Neuronal stem cell (in vitro differentiated cells): ENCODE results near the gene SERPINA4.
A peak's percentile ranks its signal among the peaks of the same experiment; 100 is the strongest.
"Not testable (repeated sequence)": the region's sequence is repeated elsewhere in the genome, so short reads cannot be mapped to it uniquely, and the experiment has no call there.

Experiments
- DNase-seq: peaks from one replicate; pipeline ENCODE4 v3.0.0-alpha.2; 2013; ENCODE audit warnings: low spot score
- H2AFZ ChIP-seq: one replicate; pipeline ENCODE4 v1.6.1; 2013; ENCODE audit warnings: mild to moderate bottlenecking, low read length, inconsistent platforms
- H2AK5ac ChIP-seq: 2 replicates; pipeline ENCODE4 v1.6.1; 2013; ENCODE audit warnings: low read depth, mild to moderate bottlenecking, inconsistent platforms, low read length, moderate library complexity, mixed read lengths
- H2BK120ac ChIP-seq: 2 replicates; pipeline ENCODE4 v1.6.1; 2013; ENCODE audit warnings: low read depth, mild to moderate bottlenecking, inconsistent platforms, low read length, moderate library complexity, mixed read lengths
- H2BK12ac ChIP-seq: one replicate; pipeline ENCODE4 v1.6.1; 2013; ENCODE audit warnings: low read length, inconsistent platforms
- H2BK15ac ChIP-seq: 2 replicates; pipeline ENCODE4 v1.6.1; 2013; ENCODE audit warnings: mild to moderate bottlenecking, low read length, inconsistent platforms, mixed read lengths
- H2BK5ac ChIP-seq: one replicate; pipeline ENCODE4 v1.6.1; 2013; ENCODE audit warnings: inconsistent platforms, mild to moderate bottlenecking, low read length, moderate library complexity
- H3K14ac ChIP-seq: one replicate; pipeline ENCODE4 v1.6.1; 2013; ENCODE audit warnings: low read length, inconsistent platforms
- H3K18ac ChIP-seq: 2 replicates; pipeline ENCODE4 v1.6.1; 2013; ENCODE audit warnings: low read length, inconsistent platforms
- H3K23ac ChIP-seq: 2 replicates; pipeline ENCODE4 v1.6.1; 2013; ENCODE audit warnings: low read depth, mild to moderate bottlenecking, mixed read lengths, low read length, inconsistent platforms; ENCODE audit not compliant: poor library complexity
- H3K27ac ChIP-seq: replicated peaks from 3 replicates; pipeline ENCODE4 v1.5.1; 2013; ENCODE audit warnings: low read length, inconsistent platforms
- H3K27me3 ChIP-seq, 3 experiments: 2 replicates each; pipeline ENCODE4 v1.6.1; 2013; ENCODE audit warnings: low read length in 3 of 3, mild to moderate bottlenecking in 2 of 3, inconsistent platforms in 1 of 3, low read depth in 1 of 3, mixed read lengths in 1 of 3, moderate library complexity in 1 of 3; ENCODE audit not compliant: control insufficient read depth in 3 of 3, insufficient read depth in 3 of 3
- H3K36me3 ChIP-seq, 2 donors: replicated peaks in 1 of 2; 2 replicates each; pipeline ENCODE4 v1.6.1; 2013; ENCODE audit warnings: low read length in 2 of 2; ENCODE audit not compliant: control insufficient read depth in 2 of 2, insufficient read depth in 2 of 2
- H3K4ac ChIP-seq: 2 replicates; pipeline ENCODE4 v1.6.1; 2013; ENCODE audit warnings: inconsistent platforms, mild to moderate bottlenecking, low read length, moderate library complexity
- H3K4me1 ChIP-seq, 2 donors: 1 replicate in 1 of 2; 2 replicates in 1 of 2; pipeline ENCODE4 v1.6.1; 2013; ENCODE audit warnings: low read length in 2 of 2, low read depth in 1 of 2; ENCODE audit not compliant: control insufficient read depth in 2 of 2, insufficient read depth in 1 of 2
- H3K4me2 ChIP-seq: one replicate; pipeline ENCODE4 v1.6.1; 2013; ENCODE audit warnings: mild to moderate bottlenecking, low read length, inconsistent platforms; ENCODE audit not compliant: insufficient read depth, poor library complexity, severe bottlenecking
- H3K4me3 ChIP-seq, 2 donors: 2 replicates each; pipeline ENCODE4 v1.5.1; 2013; ENCODE audit warnings: low read length in 2 of 2, mild to moderate bottlenecking in 2 of 2, inconsistent platforms in 1 of 2, moderate library complexity in 1 of 2
- H3K79me1 ChIP-seq: one replicate; pipeline ENCODE4 v1.6.1; 2013; ENCODE audit warnings: low read depth, mild to moderate bottlenecking, inconsistent platforms, low read length, moderate library complexity
- H3K9ac ChIP-seq: one replicate; pipeline ENCODE4 v1.6.1; 2013; ENCODE audit warnings: mild to moderate bottlenecking, low read depth, low read length, inconsistent platforms; ENCODE audit not compliant: poor library complexity
- H3K9me3 ChIP-seq, 2 donors: replicated peaks in 1 of 2; 2 replicates each; pipeline versions ENCODE3 to v1.6.1; 2013; ENCODE audit warnings: low read length in 2 of 2, mild to moderate bottlenecking in 2 of 2, inconsistent platforms in 1 of 2, low read depth in 1 of 2, mixed read lengths in 1 of 2, moderate library complexity in 1 of 2; ENCODE audit not compliant: control insufficient read depth in 2 of 2, insufficient read depth in 1 of 2
- H4K8ac ChIP-seq: one replicate; pipeline ENCODE4 v1.6.1; 2013; ENCODE audit warnings: low read depth, mild to moderate bottlenecking, inconsistent platforms, low read length, moderate library complexity
- H4K91ac ChIP-seq: one replicate; pipeline ENCODE4 v1.6.1; 2013; ENCODE audit warnings: low read length, low read depth, mild to moderate bottlenecking, inconsistent platforms; ENCODE audit not compliant: poor library complexity
- WGBS, 2 donors: extraction: QIAGEN DNeasy Blood & Tissue Kit; methylation state at CpG; one replicate each; pipeline ENCODE4 v1.1.7; 2013; ENCODE audit warnings: missing lambda C conversion rate in 2 of 2, mixed read lengths in 1 of 2; ENCODE audit not compliant: insufficient read length in 2 of 2, insufficient replicate concordance in 1 of 2; ENCODE audit errors: extremely low coverage in 2 of 2; 5-methylcytosine and 5-hydroxymethylcytosine counted together

SERPINA4 gene

GRCh38 chr14:94575730-94576585 is 14.7 kb downstream of the SERPINA4 start:
- H3K4ac ChIP-seq, result no peak overlapping the region
- no peaks in the 10 kb centered on the region for H3K36me3 ChIP-seq
- H3K23ac ChIP-seq, result no peak overlapping the region
- no peak overlapping the region for H3K27ac ChIP-seq
- no CpG with 5 or more reads among the region's 5 CpGs for WGBS, 2 donors
- H2BK5ac ChIP-seq, result no peak overlapping the region
- no peaks in the 10 kb centered on the region for H3K4me1 ChIP-seq
- H3K9ac ChIP-seq, result no peak overlapping the region
- H4K8ac ChIP-seq, result no peak overlapping the region
- H3K4me2 ChIP-seq, result no peak overlapping the region
- no peak overlapping the region for H4K91ac ChIP-seq
- no peak overlapping the region for H2BK15ac ChIP-seq
- no peak overlapping the region for H2AK5ac ChIP-seq
- no peak overlapping the region for H3K18ac ChIP-seq
- H3K14ac ChIP-seq, result no peak overlapping the region
- no peak for DNase-seq
- no peak overlapping the region for H2AFZ ChIP-seq
- peaks cover 0 to 2% of the 10 kb centered on the region in 2 donors for H3K9me3 ChIP-seq
- H3K79me1 ChIP-seq, result no peaks in the 10 kb centered on the region
- H3K27me3 ChIP-seq, result no peaks in the 10 kb centered on the region
- no peak overlapping the region for H2BK12ac ChIP-seq
- H2BK120ac ChIP-seq, result no peak overlapping the region
- no peak overlapping the region for H3K4me3 ChIP-seq

GRCh38 chr14:94577472-94577871 is 16.2 kb downstream of the SERPINA4 start:
- H2BK15ac ChIP-seq, H3K9me3 ChIP-seq, H4K8ac ChIP-seq, H3K27ac ChIP-seq, H3K23ac ChIP-seq, H3K79me1 ChIP-seq, H2AK5ac ChIP-seq, H3K18ac ChIP-seq, H4K91ac ChIP-seq, H3K4me3 ChIP-seq, H2BK12ac ChIP-seq, H2BK5ac ChIP-seq, H3K36me3 ChIP-seq, H3K4me1 ChIP-seq, H3K4ac ChIP-seq, H2AFZ ChIP-seq, H3K14ac ChIP-seq, H3K27me3 ChIP-seq, H3K4me2 ChIP-seq, H2BK120ac ChIP-seq, H3K9ac ChIP-seq, DNase-seq: not testable (repeated sequence)

GRCh38 chr14:94578712-94579111 is 17.5 kb downstream of the SERPINA4 start:
- Histone ChIP-seq H3K9me3 (peaks cover 0 to 2% of the 10 kb centered on the region in 2 donors), H4K8ac (no peak overlapping the region), H3K14ac (no peak overlapping the region), H2BK15ac (no peak overlapping the region), H3K18ac (no peak overlapping the region), H3K27ac (no peak overlapping the region), H4K91ac (no peak overlapping the region), H3K4me3 (no peak overlapping the region), H2BK5ac (no peak overlapping the region), H3K4ac (no peak overlapping the region), H2BK12ac (no peak overlapping the region), H2AK5ac (no peak overlapping the region), H3K9ac (no peak overlapping the region), H2BK120ac (no peak overlapping the region), H3K79me1 (no peaks in the 10 kb centered on the region), H3K23ac (no peak overlapping the region), H3K4me1 (peaks cover 0 to 3% of the 10 kb centered on the region in 2 donors), H3K27me3 (no peaks in the 10 kb centered on the region), H3K4me2 (no peak overlapping the region), H2AFZ (no peak overlapping the region), H3K36me3 (no peaks in the 10 kb centered on the region)
- DNase-seq, result no peak
- no CpG with 5 or more reads among the region's 6 CpGs for WGBS, 2 donors

DNA sequence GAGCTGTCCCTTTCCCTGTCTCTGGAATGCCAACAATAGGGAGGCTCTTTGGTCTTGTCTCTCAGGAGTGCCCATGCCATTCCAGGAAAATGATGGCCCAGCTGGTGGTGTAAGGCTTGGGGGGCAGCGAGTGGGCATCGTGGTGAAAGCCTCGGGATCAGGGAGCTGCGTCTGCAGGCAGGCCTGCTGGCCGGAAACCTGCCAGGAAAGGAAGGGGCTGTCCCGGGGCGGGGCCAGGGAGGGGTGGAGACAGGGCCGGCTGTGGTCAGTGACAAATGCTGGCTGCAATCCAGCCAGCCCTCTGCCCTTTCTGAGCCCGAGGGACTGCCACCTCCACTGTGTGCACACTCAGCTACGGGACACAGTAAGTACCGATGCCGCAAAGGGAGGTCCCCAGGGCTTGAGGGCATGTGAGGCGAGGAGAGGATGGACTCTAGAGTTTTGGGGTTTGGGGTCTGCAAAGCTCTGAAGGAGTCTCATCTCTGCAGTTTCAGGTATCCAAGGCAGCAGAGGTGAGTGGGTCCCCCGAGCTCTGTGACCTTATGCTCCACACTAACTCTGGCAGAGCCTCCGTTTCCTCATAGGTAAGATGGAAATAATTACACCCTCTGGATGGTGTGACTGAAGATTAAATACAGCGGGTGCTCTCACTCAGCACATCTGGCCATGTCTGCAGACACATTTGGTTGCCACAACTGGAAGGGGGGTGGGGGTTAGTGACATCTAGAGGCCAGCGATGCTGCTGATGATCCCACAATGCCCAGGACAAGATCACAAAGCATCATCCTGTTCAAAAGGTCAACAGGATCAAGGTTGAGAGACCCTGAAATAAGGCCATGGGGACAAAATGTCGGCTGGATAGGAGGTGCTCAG is 20.1 kb downstream of the SERPINA4 start, which contains the start of gene SERPINA5:
Gene SERPINA5 (plus strand): TSS at position 300 of the 873 bp plus-strand sequence. CDS start 5,937 bp downstream, outside the sequence.
- Histone ChIP-seq H3K4me2 (no peak within 1 kb of the TSS), H2BK15ac (no peak within 1 kb of the TSS), H3K4me1 (peaks cover 0 to 10% of the 10 kb centered on the region in 2 donors), H3K4me3 (no peak within 1 kb of the TSS), H2BK5ac (no peak within 1 kb of the TSS), H2AK5ac (no peak within 1 kb of the TSS), H2BK12ac (no peak within 1 kb of the TSS), H3K9ac (no peak within 1 kb of the TSS), H2BK120ac (no peak within 1 kb of the TSS), H4K8ac (no peak within 1 kb of the TSS), H3K36me3 (no peaks in the 10 kb centered on the region), H3K27me3 (no peaks in the 10 kb centered on the region), H2AFZ (peak within 1 kb of the TSS; percentile 59), H3K23ac (no peak within 1 kb of the TSS), H3K4ac (no peak within 1 kb of the TSS), H3K9me3 (peaks cover 0 to under 1% of the 10 kb centered on the region in 2 donors), H3K18ac (peak within 1 kb of the TSS; percentile 12), H3K14ac (no peak within 1 kb of the TSS), H3K27ac (no peak within 1 kb of the TSS), H3K79me1 (no peaks in the 10 kb centered on the region), H4K91ac (no peak within 1 kb of the TSS)
- no CpG with 5 or more reads among the region's 18 CpGs for WGBS, 2 donors
- no peak for DNase-seq
